Keratinocyte (primary cell): Measurements from ENCODE around the gene TMEM208. TPM values are rescaled to one million over a fixed set of nuclear protein-coding genes. Genes with fewer than 3 reads are reported as not detected.

Experiments used
- DNase-seq: peaks from one replicate; pipeline ENCODE4 v3.0.0-alpha.2; 2011; ENCODE audit warnings: low read depth, missing footprints, low spot score
- FAIRE-seq: peaks from 2 replicates; lab custom pipeline; 2011; peaks lifted over from hg19 to GRCh38; lab: Jason Lieb, UNC
- H2AFZ ChIP-seq: 2 replicates; pipeline ENCODE4 v1.6.0; 2012; ENCODE audit warnings: low read length, control low read depth, inconsistent platforms; ENCODE audit not compliant: control insufficient read depth
- H3K27ac ChIP-seq: 2 replicates; pipeline ENCODE4 v1.5.1; 2011; ENCODE audit warnings: low read length; ENCODE audit not compliant: control insufficient read depth, insufficient read depth
- H3K27me3 ChIP-seq: 3 replicates; pipeline ENCODE4 v1.6.0; 2011; ENCODE audit warnings: low read length; ENCODE audit not compliant: control insufficient read depth, insufficient read depth; ENCODE audit errors: extremely low read depth
- H3K36me3 ChIP-seq, 2 experiments: 2 replicates in 1 of 2; 3 replicates in 1 of 2; pipeline ENCODE4 v1.5.1; 2011; ENCODE audit warnings: low read length in 2 of 2, mild to moderate bottlenecking in 1 of 2; ENCODE audit not compliant: control insufficient read depth in 2 of 2, insufficient read depth in 2 of 2; ENCODE audit errors: extremely low read depth in 1 of 2
- H3K4me1 ChIP-seq: 3 replicates; pipeline ENCODE4 v1.5.1; 2011; ENCODE audit warnings: low read length; ENCODE audit not compliant: control insufficient read depth, insufficient read depth; ENCODE audit errors: extremely low read depth
- H3K4me2 ChIP-seq: 3 replicates; pipeline ENCODE4 v1.6.0; 2011; ENCODE audit warnings: low read depth, low read length; ENCODE audit not compliant: control insufficient read depth, insufficient read depth; ENCODE audit errors: extremely low read depth
- H3K4me3 ChIP-seq, 3 experiments: fragments of 200-600 bp in 1 of 3; sonication (generic) in 1 of 3; 2 replicates in 2 of 3; 3 replicates in 1 of 3; pipeline ENCODE4 v1.5.1; 2011 to 2016; ENCODE audit warnings: low read length in 3 of 3, mild to moderate bottlenecking in 3 of 3, control low read depth in 2 of 3, inconsistent platforms in 1 of 3, low read depth in 1 of 3, mixed read lengths in 1 of 3, mixed run types in 1 of 3, moderate library complexity in 1 of 3; ENCODE audit not compliant: control insufficient read depth in 2 of 3, insufficient read depth in 2 of 3; ENCODE audit errors: extremely low read depth in 1 of 3
- H3K79me2 ChIP-seq: 2 replicates; pipeline ENCODE4 v1.6.0; 2012; ENCODE audit warnings: low read length; ENCODE audit not compliant: control insufficient read depth, insufficient read depth
- H3K9ac ChIP-seq: 3 replicates; pipeline ENCODE4 v1.6.0; 2011; ENCODE audit warnings: low read length; ENCODE audit not compliant: control insufficient read depth, insufficient read depth; ENCODE audit errors: extremely low read depth
- H3K9me1 ChIP-seq: 3 replicates; pipeline ENCODE4 v1.6.0; 2011; ENCODE audit warnings: low read length; ENCODE audit not compliant: control insufficient read depth, insufficient read depth; ENCODE audit errors: extremely low read depth
- H3K9me3 ChIP-seq: 2 replicates; pipeline ENCODE4 v1.5.1; 2012; ENCODE audit warnings: low read depth, low read length; ENCODE audit not compliant: control insufficient read depth
- H4K20me1 ChIP-seq: 3 replicates; pipeline ENCODE4 v1.6.0; 2011; ENCODE audit warnings: low read length; ENCODE audit not compliant: control insufficient read depth, insufficient read depth; ENCODE audit errors: extremely low read depth
- EZH2 ChIP-seq: IDR thresholded peaks from one replicate; pipeline ENCODE4 v1.6.1; 2012; ENCODE audit warnings: inconsistent platforms, mild to moderate bottlenecking, low read length, moderate library complexity
- dilution Hi-C: fragments of 300-500 bp; cut with MboI; formaldehyde crosslinking; loops from one replicate; pipeline ENCODE4 v1.7.0; 2020; ENCODE audit warnings: low sequenced_read_pairs; ENCODE audit not compliant: extremely low pct_ligation_motif_present
- polyA plus RNA-seq, 5 experiments: library from polyadenylated mRNA; depleted of rRNA in 3 of 5; stranded (reverse) in 3 of 5; stranded (forward) in 1 of 5; unstranded in 1 of 5; fragments of >200 nt; gene quantifications; 1 replicate in 1 of 5; 2 replicates in 3 of 5; 3 replicates in 1 of 5; pipeline versions ENCODE4 v1.2.1 to v1.2.3, GENCODE V29; 2011 to 2012; ENCODE audit warnings: missing spikeins in 2 of 5, low read depth in 1 of 5, low replicate concordance in 1 of 5
- small RNA-seq, 3 experiments: library from RNA; depleted of rRNA; stranded (forward); fragments of <200 nt; gene quantifications; one replicate each; pipeline ENCODE3, GENCODE V24; 2012; ENCODE audit warnings: low read depth in 3 of 3, low replicate concordance in 1 of 3; ENCODE audit not compliant: insufficient read length in 3 of 3
- TF ChIP-seq, protein P1 (sequence below), 3 experiments: IDR thresholded peaks in 1 of 3; conservative IDR thresholded peaks in 1 of 3; optimal IDR thresholded peaks in 1 of 3; 2 replicates in 2 of 3; 3 replicates in 1 of 3; pipeline versions ENCODE3 to v1.5.1; 2011; ENCODE audit warnings: low read length in 3 of 3, mild to moderate bottlenecking in 3 of 3, moderate library complexity in 2 of 3, control low read depth in 1 of 3, inconsistent platforms in 1 of 3; ENCODE audit not compliant: insufficient read depth in 2 of 3; ENCODE audit errors: extremely low read depth in 1 of 3

TMEM208 gene
- polyA plus RNA-seq, 1 donor (not counting 4 experiments of a cell fraction or from before 2014, with no cell fraction given), result 44.9 TPM

DNA sequence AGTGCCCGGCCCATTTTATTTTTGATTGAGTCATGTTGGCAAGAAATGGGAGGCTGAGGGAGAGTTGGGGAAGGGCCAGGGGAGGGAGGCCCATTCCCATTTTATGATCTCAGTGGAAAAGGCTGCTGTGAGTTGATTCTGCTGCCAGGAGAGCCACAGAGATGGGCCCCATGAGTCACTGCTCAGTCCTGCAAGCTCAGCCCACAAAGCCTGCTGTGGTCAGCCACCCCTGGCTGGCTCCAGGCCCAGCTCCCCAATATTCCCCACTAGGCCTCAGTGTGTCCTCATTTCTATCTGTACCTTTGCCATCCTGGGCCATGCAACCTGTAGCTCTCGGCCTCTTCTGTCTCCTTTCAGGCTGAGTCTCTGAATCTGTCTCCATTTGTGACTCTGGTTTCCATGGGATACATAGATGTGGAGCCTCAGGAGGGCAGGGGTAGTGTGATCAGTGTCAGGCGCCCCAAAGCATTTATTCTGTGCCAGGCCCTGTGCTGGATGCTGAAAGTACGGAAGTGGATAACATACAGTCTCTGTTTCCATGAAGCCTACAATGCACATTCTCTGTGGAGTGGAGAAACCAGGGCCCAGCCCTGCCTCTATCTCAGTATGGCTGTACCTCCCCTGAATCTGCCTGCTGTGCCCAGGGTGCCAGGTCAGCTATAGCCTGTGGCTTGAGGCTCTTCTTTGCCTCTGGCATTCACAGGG, 50.5 kb downstream of the TMEM208 start:
- H3K9me1 ChIP-seq, result no peaks in the 10 kb centered on the region
- FAIRE-seq (peak; percentile 94), DNase-seq (peak; percentile 87)
- no peaks in the 10 kb centered on the region for H3K79me2 ChIP-seq
- no peak overlapping the region for H2AFZ ChIP-seq
- no peak overlapping the region for H3K4me3 ChIP-seq
- TF ChIP-seq, protein P1, sequence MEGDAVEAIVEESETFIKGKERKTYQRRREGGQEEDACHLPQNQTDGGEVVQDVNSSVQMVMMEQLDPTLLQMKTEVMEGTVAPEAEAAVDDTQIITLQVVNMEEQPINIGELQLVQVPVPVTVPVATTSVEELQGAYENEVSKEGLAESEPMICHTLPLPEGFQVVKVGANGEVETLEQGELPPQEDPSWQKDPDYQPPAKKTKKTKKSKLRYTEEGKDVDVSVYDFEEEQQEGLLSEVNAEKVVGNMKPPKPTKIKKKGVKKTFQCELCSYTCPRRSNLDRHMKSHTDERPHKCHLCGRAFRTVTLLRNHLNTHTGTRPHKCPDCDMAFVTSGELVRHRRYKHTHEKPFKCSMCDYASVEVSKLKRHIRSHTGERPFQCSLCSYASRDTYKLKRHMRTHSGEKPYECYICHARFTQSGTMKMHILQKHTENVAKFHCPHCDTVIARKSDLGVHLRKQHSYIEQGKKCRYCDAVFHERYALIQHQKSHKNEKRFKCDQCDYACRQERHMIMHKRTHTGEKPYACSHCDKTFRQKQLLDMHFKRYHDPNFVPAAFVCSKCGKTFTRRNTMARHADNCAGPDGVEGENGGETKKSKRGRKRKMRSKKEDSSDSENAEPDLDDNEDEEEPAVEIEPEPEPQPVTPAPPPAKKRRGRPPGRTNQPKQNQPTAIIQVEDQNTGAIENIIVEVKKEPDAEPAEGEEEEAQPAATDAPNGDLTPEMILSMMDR (optimal IDR thresholded peaks at IDR 0.05 in 1 of 3, IDR thresholded peaks at IDR 0.05 in 1 of 3, conservative IDR thresholded peaks at IDR 0.05 in 1 of 3; ENCODE audit: extremely low read depth in 1 of 3, insufficient read depth in 2 of 3, low read length in 3 of 3), result no peak
- TF ChIP-seq EZH2, result no peak
- H4K20me1 ChIP-seq, result no peaks in the 10 kb centered on the region
- peaks cover 23% of the 10 kb centered on the region for H3K4me1 ChIP-seq
- peak overlapping the region; percentile 13 for H3K4me2 ChIP-seq
- peaks cover 29% of the 10 kb centered on the region for H3K27me3 ChIP-seq
- no peaks in the 10 kb centered on the region for H3K9me3 ChIP-seq
- no peak overlapping the region for H3K9ac ChIP-seq
- H3K36me3 ChIP-seq, result no peaks in the 10 kb centered on the region
- dilution Hi-C loops, result no loop called here
- H3K27ac ChIP-seq, result peak overlapping the region; percentile 29

DNA sequence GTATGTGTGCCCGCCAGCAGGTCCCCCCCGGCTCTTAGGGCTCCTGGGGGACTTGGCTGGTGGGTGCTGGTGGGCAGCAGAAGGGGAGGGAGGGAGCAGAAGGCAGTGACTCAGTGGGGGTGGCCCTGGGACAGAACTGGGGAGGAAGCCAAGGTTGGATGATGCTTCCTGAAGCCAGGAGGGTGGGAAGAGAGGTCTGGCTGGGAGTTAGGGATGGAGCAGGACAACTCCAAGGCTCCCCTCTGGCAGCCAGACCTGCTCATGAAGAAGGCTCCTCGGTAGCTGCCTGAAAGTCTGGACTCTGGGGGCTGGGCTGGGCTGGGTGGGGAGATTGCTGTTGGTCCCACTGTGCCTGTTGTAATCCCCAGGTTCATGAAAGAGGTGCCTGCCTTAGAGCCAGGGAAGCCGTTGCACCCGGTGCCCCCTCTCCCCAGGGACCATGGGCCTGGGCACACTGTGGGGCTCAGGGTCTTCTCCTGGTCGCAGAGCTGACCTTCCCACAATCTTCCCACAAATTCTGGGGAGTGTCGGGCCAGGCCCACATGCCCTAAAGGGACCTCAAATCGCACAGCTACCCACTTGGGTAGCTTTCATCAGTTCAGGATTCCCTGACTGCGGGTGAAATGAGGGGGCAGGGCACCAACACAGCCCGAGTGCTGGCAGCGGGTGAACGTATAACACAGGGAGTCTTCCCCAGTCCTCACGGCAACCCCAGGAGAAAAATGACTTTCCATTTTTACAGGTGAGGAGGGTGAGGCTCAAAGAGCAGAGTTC, 51.3 kb downstream of the TMEM208 start:
- DNase-seq (no peak), FAIRE-seq (peak; percentile 71)
- Histone ChIP-seq H3K36me3 (no peaks in the 10 kb centered on the region), H3K9me1 (no peaks in the 10 kb centered on the region), H2AFZ (no peak overlapping the region), H3K9me3 (no peaks in the 10 kb centered on the region), H3K27me3 (peaks cover 36% of the 10 kb centered on the region), H3K9ac (peak overlapping the region; percentile 65), H3K79me2 (no peaks in the 10 kb centered on the region), H4K20me1 (no peaks in the 10 kb centered on the region), H3K4me1 (peaks cover 23% of the 10 kb centered on the region), H3K27ac (peak overlapping the region; percentile 29), H3K4me2 (peak overlapping the region; percentile 59), H3K4me3 (peak overlapping the region; percentile 29 to 63 (median 47))
- dilution Hi-C loops, result no loop called here
- TF ChIP-seq, protein P1 (optimal IDR thresholded peaks at IDR 0.05 in 1 of 3, IDR thresholded peaks at IDR 0.05 in 1 of 3, conservative IDR thresholded peaks at IDR 0.05 in 1 of 3; ENCODE audit: extremely low read depth in 1 of 3, insufficient read depth in 2 of 3, low read length in 3 of 3), result no peak
- TF ChIP-seq EZH2, result no peak

Small RNA genes lying within 50 kb of the gene (small RNA-seq; reads per million reads assigned to genes)
- gene MIR328, result 0.20 to 5.3 (median 0.50) reads per million in 3 experiments

Other genes starting within 250 kb of the TMEM208 start
- gene CES4A, start 238.5 kb upstream of the TMEM208 start, polyA plus RNA-seq, result 5.1 to 12.8 TPM (median 6.6 TPM) in 3 replicates
- 18.0 to 55.9 TPM (median 39.7 TPM) in 3 replicates for gene CBFB, start 198.0 kb upstream of the TMEM208 start, polyA plus RNA-seq
- 26.7 to 31.5 TPM (median 28.0 TPM) in 3 replicates for gene PHAF1, start 117.2 kb upstream of the TMEM208 start, polyA plus RNA-seq
- gene B3GNT9, start 76.1 kb upstream of the TMEM208 start, polyA plus RNA-seq, result 2.6 to 5.4 TPM (median 3.9 TPM) in 3 replicates
- 12.5 to 25.0 TPM (median 12.5 TPM) in 3 replicates for gene TRADD, start 67.2 kb upstream of the TMEM208 start, polyA plus RNA-seq
- 3.0 to 6.0 TPM (median 4.0 TPM) in 3 replicates for gene FBXL8, start 67.2 kb upstream of the TMEM208 start, polyA plus RNA-seq
- gene HSF4, start 62.4 kb upstream of the TMEM208 start, polyA plus RNA-seq, result 4.3 to 10.7 TPM (median 4.9 TPM) in 3 replicates
- 10.5 to 18.1 TPM (median 16.8 TPM) in 3 replicates for gene NOL3, start 56.6 kb upstream of the TMEM208 start, polyA plus RNA-seq
- 9.0 to 15.0 TPM (median 13.3 TPM) in 3 replicates for gene MATCAP1, start 43.2 kb upstream of the TMEM208 start, polyA plus RNA-seq
- gene EXOC3L1, start 37.0 kb upstream of the TMEM208 start, polyA plus RNA-seq, result not detected in 3 replicates
- gene E2F4, start 35.0 kb upstream of the TMEM208 start, polyA plus RNA-seq, result 64.7 to 97.7 TPM (median 74.8 TPM) in 3 replicates
- 21.0 to 38.7 TPM (median 23.4 TPM) in 3 replicates for gene ELMO3, start 28.0 kb upstream of the TMEM208 start, polyA plus RNA-seq
- 21.6 to 29.6 TPM (median 29.4 TPM) in 3 replicates for gene FHOD1, start 20.4 kb downstream of the TMEM208 start, polyA plus RNA-seq
- 0.51 to 0.68 TPM (median 0.62 TPM) in 3 replicates for gene SLC9A5, start 21.8 kb downstream of the TMEM208 start, polyA plus RNA-seq
- gene PLEKHG4, start 52.4 kb downstream of the TMEM208 start, polyA plus RNA-seq, result 0.80 to 4.3 TPM (median 1.3 TPM) in 3 replicates
- gene KCTD19, start 99.6 kb downstream of the TMEM208 start, polyA plus RNA-seq, result not detected in 3 replicates
- gene LRRC36, start 99.7 kb downstream of the TMEM208 start, polyA plus RNA-seq, result not detected in 3 replicates
- gene TPPP3, start 166.4 kb downstream of the TMEM208 start, polyA plus RNA-seq, result 0.37 to 0.96 TPM in 2 of 3 replicates, not detected in the other
- 1.1 to 3.2 TPM (median 1.8 TPM) in 3 replicates for gene ZDHHC1, start 189.3 kb downstream of the TMEM208 start, polyA plus RNA-seq
- gene HSD11B2, start 204.0 kb downstream of the TMEM208 start, polyA plus RNA-seq, result 0.59 to 2.4 TPM (median 0.93 TPM) in 3 replicates